Cardiac fibroblast (primary cell): ENCODE results near the gene CD300H.

Experiments
- DNase-seq, 2 donors: peaks; one replicate each; pipeline versions ENCODE4 v3.0.0 to v3.0.0-alpha.2; 2010; ENCODE audit warnings: low read depth in 2 of 2
- H3K4me3 ChIP-seq, 2 donors: replicated peaks in 1 of 2; 1 replicate in 1 of 2; 2 replicates in 1 of 2; pipeline ENCODE4 v1.5.1; 2011; ENCODE audit warnings: low read depth in 2 of 2, low read length in 2 of 2, mild to moderate bottlenecking in 2 of 2, moderate library complexity in 1 of 2
- TF ChIP-seq, protein P1 (sequence below): IDR thresholded peaks from one replicate; pipeline ENCODE4 v1.5.1; 2011; ENCODE audit warnings: low read depth, mild to moderate bottlenecking, low read length, inconsistent platforms

The CD300H gene

GRCh38 chr17:74605361-74605760, 38.1 kb upstream of the CD300H start:
- DNase-seq = peak; percentile 35 to 85
- H3K4me3 ChIP-seq = no peak overlapping the region
- TF ChIP-seq, protein P1, sequence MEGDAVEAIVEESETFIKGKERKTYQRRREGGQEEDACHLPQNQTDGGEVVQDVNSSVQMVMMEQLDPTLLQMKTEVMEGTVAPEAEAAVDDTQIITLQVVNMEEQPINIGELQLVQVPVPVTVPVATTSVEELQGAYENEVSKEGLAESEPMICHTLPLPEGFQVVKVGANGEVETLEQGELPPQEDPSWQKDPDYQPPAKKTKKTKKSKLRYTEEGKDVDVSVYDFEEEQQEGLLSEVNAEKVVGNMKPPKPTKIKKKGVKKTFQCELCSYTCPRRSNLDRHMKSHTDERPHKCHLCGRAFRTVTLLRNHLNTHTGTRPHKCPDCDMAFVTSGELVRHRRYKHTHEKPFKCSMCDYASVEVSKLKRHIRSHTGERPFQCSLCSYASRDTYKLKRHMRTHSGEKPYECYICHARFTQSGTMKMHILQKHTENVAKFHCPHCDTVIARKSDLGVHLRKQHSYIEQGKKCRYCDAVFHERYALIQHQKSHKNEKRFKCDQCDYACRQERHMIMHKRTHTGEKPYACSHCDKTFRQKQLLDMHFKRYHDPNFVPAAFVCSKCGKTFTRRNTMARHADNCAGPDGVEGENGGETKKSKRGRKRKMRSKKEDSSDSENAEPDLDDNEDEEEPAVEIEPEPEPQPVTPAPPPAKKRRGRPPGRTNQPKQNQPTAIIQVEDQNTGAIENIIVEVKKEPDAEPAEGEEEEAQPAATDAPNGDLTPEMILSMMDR = no peak

- TF ChIP-seq, protein P1 = no peak
- no peak overlapping the region for H3K4me3 ChIP-seq
- DNase-seq = no peak
Observed at GRCh38 chr17:74604761-74605160, 37.5 kb upstream of the CD300H start.

DNA sequence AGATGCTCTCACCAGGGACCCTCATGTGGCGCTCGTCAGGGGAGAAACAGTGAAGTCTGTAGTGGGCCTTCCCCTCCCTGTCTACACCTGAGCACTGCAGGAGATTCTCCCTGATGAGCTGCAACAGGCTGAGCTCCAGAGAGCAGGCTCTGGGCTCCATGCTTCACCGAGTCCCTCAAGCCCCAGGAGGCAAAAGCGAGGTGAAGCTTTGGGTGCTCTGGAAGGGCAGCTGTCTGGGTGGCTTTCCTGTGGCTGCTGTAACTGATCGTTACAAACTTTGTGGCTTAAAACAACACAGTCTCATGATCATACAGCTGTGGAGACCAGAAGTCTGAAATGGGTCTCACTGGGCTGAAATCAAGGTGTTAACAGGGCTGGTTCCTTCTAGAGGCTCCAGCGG, 36.9 kb upstream of the CD300H start:
- TF ChIP-seq, protein P1 = no peak
- no peak overlapping the region for H3K4me3 ChIP-seq
- no peak for DNase-seq

DNA sequence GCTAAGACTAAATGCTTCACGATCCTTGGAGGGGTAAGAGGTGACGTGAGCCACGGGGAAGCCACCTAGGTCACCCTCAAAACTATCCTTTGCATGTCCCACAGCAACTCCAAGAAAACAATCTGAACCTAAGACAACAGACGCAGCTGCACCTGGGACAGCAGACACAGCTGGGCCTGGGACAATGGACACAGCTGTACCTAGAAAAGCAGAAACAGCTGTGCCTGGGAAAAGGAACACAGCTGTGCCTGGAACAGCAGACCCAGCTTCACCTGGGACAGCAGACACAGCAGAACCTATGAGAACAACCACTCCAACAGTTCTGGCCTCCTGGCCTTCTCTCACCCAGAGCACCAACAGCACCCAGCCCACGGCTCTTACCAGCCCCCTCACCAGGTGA, 36.4 kb upstream of the CD300H start:
- TF ChIP-seq, protein P1 = no peak
- no peak for DNase-seq
- no peak overlapping the region for H3K4me3 ChIP-seq

- TF ChIP-seq, protein P1 = no peak
- no peak overlapping the region for H3K4me3 ChIP-seq
- no peak for DNase-seq
Observed at GRCh38 chr17:74603037-74603635, 35.8 kb upstream of the CD300H start.

DNA sequence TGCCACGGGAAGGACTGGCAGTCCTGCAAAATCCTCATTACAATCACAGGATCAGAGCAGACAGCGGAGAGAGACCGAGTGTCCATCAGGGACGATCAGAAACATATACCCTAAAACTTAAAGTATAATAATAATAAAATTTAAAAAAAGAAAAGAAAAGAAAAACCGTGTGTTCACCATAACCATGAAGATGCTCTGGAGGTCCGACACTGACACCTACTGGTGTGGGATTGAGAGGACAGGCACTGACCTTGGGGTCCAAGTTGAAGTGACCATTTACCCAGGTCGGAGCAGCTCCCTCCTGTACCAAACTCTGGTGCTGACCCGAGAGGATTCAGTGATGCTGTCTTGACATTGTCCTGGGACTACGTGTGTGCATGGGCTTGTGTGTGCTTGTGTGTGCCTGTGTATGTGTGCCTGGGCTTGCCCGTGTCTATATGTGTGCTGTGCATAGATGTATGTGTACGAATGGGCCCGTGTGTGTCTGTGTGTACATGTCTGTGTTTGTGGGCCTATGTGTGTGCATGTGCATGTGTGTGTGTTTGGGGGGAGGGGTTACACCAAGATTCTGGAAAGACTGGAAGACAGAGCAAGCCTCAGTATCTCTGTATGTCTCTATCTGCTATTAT, 34.7 kb upstream of the CD300H start:
- H3K4me3 ChIP-seq = no peak overlapping the region
- peak; percentile 43 to 57 for DNase-seq
- TF ChIP-seq, protein P1 = peak; percentile 54

- DNase-seq = no peak
- no peak overlapping the region for H3K4me3 ChIP-seq
- TF ChIP-seq, protein P1 = no peak
Observed at GRCh38 chr17:74599448-74599939, 32.2 kb upstream of the CD300H start.
